H1 (cell line): ENCODE results near the gene ANK3. TPM values are rescaled to one million over a fixed set of nuclear protein-coding genes. Genes with fewer than 3 reads are reported as not detected.

ENCODE experiments used
- CTCF ChIA-PET: fragments of 300-600 bp; sonication (Branson Sonifier 250); formaldehyde crosslinking; loops from one replicate; lab custom pipeline; 2021; ENCODE audit not compliant: partially characterized antibody; lab: Charles Lee
- POLR2A ChIA-PET: fragments of 300-600 bp; sonication (Branson Sonifier 250); formaldehyde crosslinking; loops from one replicate; lab custom pipeline; 2021; ENCODE audit warnings: inconsistent platforms; ENCODE audit not compliant: partially characterized antibody; lab: Charles Lee
- DNase-seq, 2 experiments: peaks; one replicate each; pipeline versions ENCODE4 v3.0.0 to v3.0.0-alpha.2; 2010 to 2022; ENCODE audit warnings: low spot score in 2 of 2, low read depth in 1 of 2, mixed read lengths in 1 of 2
- FAIRE-seq: peaks from 2 replicates; lab custom pipeline; 2011; peaks lifted over from hg19 to GRCh38; lab: Jason Lieb, UNC
- H2AFZ ChIP-seq: 2 replicates; pipeline ENCODE4 v1.8.1; 2012; ENCODE audit warnings: low read length, inconsistent platforms
- H2AK5ac ChIP-seq: 2 replicates; pipeline ENCODE4 v1.6.1; 2013; ENCODE audit warnings: low read depth, low read length
- H2BK120ac ChIP-seq: replicated peaks from 2 replicates; pipeline ENCODE3; 2013; ENCODE audit warnings: low read depth, low read length, inconsistent platforms
- H2BK12ac ChIP-seq: 2 replicates; pipeline ENCODE4 v1.6.1; 2013; ENCODE audit warnings: low read depth, low read length
- H2BK15ac ChIP-seq: 2 replicates; pipeline ENCODE4 v1.6.1; 2013; ENCODE audit warnings: low read length
- H2BK20ac ChIP-seq: 2 replicates; pipeline ENCODE4 v1.6.1; 2013; ENCODE audit warnings: low read length
- H2BK5ac ChIP-seq: 2 replicates; pipeline ENCODE4 v1.6.1; 2013; ENCODE audit warnings: low read depth, low read length
- H3K14ac ChIP-seq: 2 replicates; pipeline ENCODE4 v1.6.1; 2013; ENCODE audit warnings: inconsistent platforms; ENCODE audit not compliant: insufficient read length
- H3K18ac ChIP-seq: 2 replicates; pipeline ENCODE4 v1.6.1; 2013; ENCODE audit warnings: low read length; ENCODE audit errors: extremely low read depth
- H3K23ac ChIP-seq: 2 replicates; pipeline ENCODE4 v1.6.1; 2013; ENCODE audit warnings: inconsistent platforms; ENCODE audit not compliant: insufficient read length
- H3K23me2 ChIP-seq: 2 replicates; pipeline ENCODE4 v1.6.1; 2013; ENCODE audit warnings: low read depth, low read length
- H3K27ac ChIP-seq: 2 replicates; pipeline ENCODE4 v1.6.1; 2011; ENCODE audit warnings: low read depth, low read length, inconsistent platforms
- H3K27me3 ChIP-seq, 4 experiments: replicated peaks in 1 of 4; 1 replicate in 1 of 4; 2 replicates in 3 of 4; pipeline versions ENCODE4 v1.6.1 to v1.8.1; 2011 to 2013; ENCODE audit warnings: low read length in 3 of 4, mild to moderate bottlenecking in 3 of 4, inconsistent platforms in 2 of 4, mixed read lengths in 2 of 4, moderate library complexity in 1 of 4; ENCODE audit not compliant: control insufficient read depth in 3 of 4, insufficient read depth in 3 of 4; ENCODE audit errors: extremely low read depth in 1 of 4
- H3K36me3 ChIP-seq, 4 experiments: 2 replicates each; pipeline versions ENCODE4 v1.6.1 to v1.8.1; 2011 to 2013; ENCODE audit warnings: mild to moderate bottlenecking in 4 of 4, low read length in 3 of 4, moderate library complexity in 2 of 4, control low read depth in 1 of 4, inconsistent platforms in 1 of 4; ENCODE audit not compliant: insufficient read depth in 4 of 4, control insufficient read depth in 2 of 4
- H3K4ac ChIP-seq: replicated peaks from 2 replicates; pipeline ENCODE3; 2013; ENCODE audit warnings: low read length, low read depth, mixed read lengths, inconsistent platforms; ENCODE audit not compliant: insufficient read length
- H3K4me1 ChIP-seq, 4 experiments: replicated peaks in 1 of 4; 1 replicate in 1 of 4; 2 replicates in 3 of 4; pipeline versions ENCODE4 v1.6.1 to v1.8.1; 2011 to 2013; ENCODE audit warnings: low read length in 3 of 4, inconsistent platforms in 2 of 4, mixed read lengths in 1 of 4; ENCODE audit not compliant: insufficient read depth in 4 of 4, control insufficient read depth in 3 of 4
- H3K4me2 ChIP-seq, 2 experiments: 2 replicates each; pipeline versions ENCODE4 v1.6.1 to v1.8.1; 2011 to 2013; ENCODE audit warnings: low read depth in 2 of 2, low read length in 2 of 2, control low read depth in 1 of 2, inconsistent platforms in 1 of 2, mild to moderate bottlenecking in 1 of 2; ENCODE audit not compliant: insufficient read depth in 1 of 2
- H3K4me3 ChIP-seq, 4 experiments: fragments of 200-600, 300-600 bp in 1 of 4; sonication (generic), shearing (Covaris generic), sonication (Bioruptor Twin) in 1 of 4; 2 replicates each; pipeline versions ENCODE4 v1.5.1 to v1.8.1; 2011 to 2016; ENCODE audit warnings: low read length in 4 of 4, low read depth in 3 of 4, control low read depth in 2 of 4, inconsistent platforms in 2 of 4, mild to moderate bottlenecking in 2 of 4, mixed read lengths in 1 of 4, moderate library complexity in 1 of 4; ENCODE audit not compliant: insufficient read depth in 2 of 4; ENCODE audit errors: extremely low read depth in 1 of 4
- H3K56ac ChIP-seq: replicated peaks from 2 replicates; pipeline ENCODE3; 2013; ENCODE audit warnings: low read depth, mild to moderate bottlenecking, mixed read lengths, low read length, inconsistent platforms; ENCODE audit not compliant: insufficient read length
- H3K79me1 ChIP-seq: 2 replicates; pipeline ENCODE4 v1.6.1; 2013; ENCODE audit warnings: low read depth, low read length, control low read depth
- H3K79me2 ChIP-seq, 2 experiments: 2 replicates each; pipeline versions ENCODE4 v1.6.1 to v1.8.1; 2012 to 2013; ENCODE audit warnings: low read length in 2 of 2, mild to moderate bottlenecking in 2 of 2, inconsistent platforms in 1 of 2; ENCODE audit not compliant: insufficient read depth in 2 of 2, control insufficient read depth in 1 of 2
- H3K9ac ChIP-seq, 4 experiments: replicated peaks in 1 of 4; 1 replicate in 1 of 4; 2 replicates in 3 of 4; pipeline versions ENCODE4 v1.6.1 to v1.8.1; 2011 to 2013; ENCODE audit warnings: low read depth in 3 of 4, low read length in 3 of 4, control low read depth in 2 of 4, mild to moderate bottlenecking in 2 of 4, moderate library complexity in 2 of 4, inconsistent platforms in 1 of 4; ENCODE audit errors: extremely low read depth in 1 of 4
- H3K9me3 ChIP-seq, 2 experiments: 2 replicates each; pipeline versions ENCODE4 v1.6.1 to v1.8.1; 2012 to 2013; ENCODE audit warnings: mild to moderate bottlenecking in 2 of 2, moderate library complexity in 2 of 2, control low read depth in 1 of 2, inconsistent platforms in 1 of 2, low read depth in 1 of 2, low read length in 1 of 2, mixed read lengths in 1 of 2; ENCODE audit not compliant: insufficient read depth in 2 of 2
- H4K20me1 ChIP-seq, 2 experiments: replicated peaks in 1 of 2; 2 replicates each; pipeline versions ENCODE3 to v1.8.1; 2011 to 2013; ENCODE audit warnings: inconsistent platforms in 2 of 2, low read length in 2 of 2, mild to moderate bottlenecking in 1 of 2; ENCODE audit not compliant: insufficient read depth in 2 of 2, control insufficient read depth in 1 of 2
- H4K5ac ChIP-seq: 2 replicates; pipeline ENCODE4 v1.6.1; 2013; ENCODE audit warnings: low read length, low read depth, mixed read lengths, inconsistent platforms; ENCODE audit not compliant: insufficient read length
- H4K8ac ChIP-seq: 2 replicates; pipeline ENCODE4 v1.8.0; 2013; ENCODE audit warnings: mild to moderate bottlenecking, moderate library complexity, low read length, inconsistent platforms; ENCODE audit not compliant: insufficient read depth; ENCODE audit errors: extremely low read depth
- H4K91ac ChIP-seq: replicated peaks from 2 replicates; pipeline ENCODE3; 2013; ENCODE audit warnings: low read length, mixed read lengths, inconsistent platforms; ENCODE audit not compliant: insufficient read length
- CTBP2 ChIP-seq: IDR thresholded peaks from 2 replicates; pipeline ENCODE4 v1.7.0; 2011; ENCODE audit warnings: borderline replicate concordance, mild to moderate bottlenecking, moderate library complexity, mixed read lengths, low read length; ENCODE audit not compliant: insufficient read depth, insufficient read length
- JUND ChIP-seq: IDR thresholded peaks from 2 replicates; pipeline ENCODE4 v1.6.1; 2011; ENCODE audit warnings: mild to moderate bottlenecking, improper control_type of control experiment, low read length
- KDM4A ChIP-seq: IDR thresholded peaks from one replicate; pipeline ENCODE4 v1.7.1; 2012; ENCODE audit warnings: low read depth, mild to moderate bottlenecking, moderate library complexity, low read length, inconsistent platforms; ENCODE audit not compliant: severe bottlenecking
- KDM5A ChIP-seq: fragments of 200-600 bp; IDR thresholded peaks from 2 replicates; pipeline ENCODE4 v1.7.1; 2012; ENCODE audit warnings: mild to moderate bottlenecking, low read length, inconsistent platforms, mixed read lengths
- WGBS, 2 experiments: shearing (Covaris generic) in 1 of 2; methylation state at CpG; one replicate each; pipeline versions ENCODE4 v1.1.6 to v1.1.7; 2013 to 2015; ENCODE audit warnings: low lambda C conversion rate in 2 of 2, mixed read lengths in 2 of 2, inconsistent platforms in 1 of 2, low coverage in 1 of 2, missing lambda C conversion rate in 1 of 2; ENCODE audit not compliant: insufficient replicate concordance in 2 of 2, insufficient coverage in 1 of 2, insufficient read length in 1 of 2; ENCODE audit errors: extremely low coverage in 1 of 2, missing lambda C conversion rate in 1 of 2; 5-methylcytosine and 5-hydroxymethylcytosine counted together
- polyA plus RNA-seq, 7 experiments: library from polyadenylated mRNA; depleted of rRNA in 3 of 7; stranded (reverse) in 5 of 7; unstranded in 2 of 7; fragments of >200 nt in 5 of 7; fragments of 200-250 nt in 2 of 7; gene quantifications; 1 replicate in 5 of 7; 2 replicates in 1 of 7; 4 replicates in 1 of 7; pipeline versions ENCODE4 v1.2.1 to v1.2.3, GENCODE V29; 2011 to 2013; ENCODE audit warnings: missing spikeins in 2 of 7, mixed read lengths in 2 of 7
- total RNA-seq: library from RNA; stranded (reverse); fragmentation: NEBNext Ultra II Directional; extraction: Animal tissue kit (Norgen Biotek cat#: 25700); gene quantifications from 2 replicates; pipeline ENCODE4 v1.2.1, GENCODE V29; 2021

Gene ANK3
- total and polyA plus RNA-seq, 2 of the 8 experiments (the other 6 are each of a cell fraction or from before 2014, with no cell fraction given), result 18.1 to 67.9 TPM

DNA sequence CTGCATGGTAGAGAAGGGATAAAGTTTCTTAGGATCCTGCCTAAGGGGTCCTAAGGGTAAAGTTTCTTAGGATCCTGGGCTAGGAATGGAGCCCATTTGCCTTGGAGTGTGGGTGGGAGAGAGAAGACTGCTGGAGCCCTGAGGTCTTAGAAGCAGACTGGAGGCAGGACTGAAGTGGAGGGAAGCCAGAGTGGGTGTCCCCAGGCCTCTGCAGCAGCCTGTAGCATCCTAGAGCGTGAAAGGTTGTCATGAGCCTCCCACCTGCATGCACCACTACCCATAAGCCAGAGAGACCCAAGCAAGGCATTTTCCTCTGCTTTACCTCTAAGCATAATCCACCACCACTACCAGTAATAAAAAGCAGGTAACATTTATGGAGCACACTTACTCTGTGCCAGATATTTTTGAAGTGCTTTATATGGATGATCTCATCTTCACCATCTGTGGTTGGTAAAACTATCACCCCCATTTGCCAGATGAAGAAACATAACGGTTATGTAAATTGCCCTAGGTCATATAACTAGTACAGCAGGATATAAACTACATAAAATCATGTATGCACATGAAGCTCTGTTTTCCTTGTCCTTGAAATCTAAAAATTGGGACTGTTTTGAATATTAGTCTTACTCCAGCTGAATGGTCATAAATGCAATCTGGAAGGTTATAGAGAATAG, 379.8 kb downstream of the ANK3 start:
- Histone ChIP-seq H4K20me1 (no peaks in the 10 kb centered on the region), H3K23me2 (no peaks in the 10 kb centered on the region; the same call in 1 of the 2 replicates), H3K56ac (no peak overlapping the region), H2AFZ (no peak overlapping the region), H4K91ac (no peak overlapping the region), H3K4me1 (no peaks in the 10 kb centered on the region; a peak in 1 of 7 replicates), H4K8ac (no peak overlapping the region), H3K9ac (no peak overlapping the region), H3K4me3 (no peak overlapping the region), H3K9me3 (no peaks in the 10 kb centered on the region), H3K36me3 (no peaks in the 10 kb centered on the region), H3K23ac (no peak overlapping the region), H4K5ac (no peak overlapping the region), H2BK120ac (no peak overlapping the region), H3K18ac (no peak overlapping the region), H3K27me3 (no peaks in the 10 kb centered on the region), H3K79me2 (no peaks in the 10 kb centered on the region), H3K14ac (no peak overlapping the region), H2BK15ac (no peak overlapping the region), H3K79me1 (no peaks in the 10 kb centered on the region), H3K4ac (no peak overlapping the region), H2BK5ac (no peak overlapping the region), H3K27ac (no peak overlapping the region), H3K4me2 (no peak overlapping the region), H2BK20ac (no peak overlapping the region; the same call in 1 of the 2 replicates), H2AK5ac (no peak overlapping the region), H2BK12ac (no peak overlapping the region)
- TF ChIP-seq KDM4A, result no peak
- TF ChIP-seq CTBP2, result no peak
- no peak for TF ChIP-seq JUND
- TF ChIP-seq KDM5A, result no peak
- CTCF ChIA-PET, result interaction anchor here (0.7 to 2.2 kb wide), 10 partner anchors 9 to 1761 kb away, joined by 3 to 12 read pairs (median 4); no protein-coding TSS in a partner anchor
- POLR2A ChIA-PET, result interaction anchor here (1.0 kb wide), 1 partner anchor 104 kb away, joined by 3 read pairs; no protein-coding TSS in a partner anchor
- FAIRE-seq, result no peak
- no peak for DNase-seq
- 94% methylated on average over 2 of the region's 2 CpGs; no CpG with 5 or more reads in 1 of the 2 experiments for WGBS, 2 experiments
